G401 (cell line): ENCODE measurements around the gene ZNHIT2. TPM values are rescaled to one million over a fixed set of nuclear protein-coding genes. Genes with fewer than 3 reads are reported as not detected.
"Not testable (repeated sequence)": the region's sequence is repeated elsewhere in the genome, so short reads cannot be mapped to it uniquely, and the experiment has no call there.

Source experiments
- DNase-seq: peaks from one replicate; pipeline ENCODE4 v3.0.0-alpha.2; 2015; ENCODE audit warnings: low spot score
- in situ Hi-C: cut with HindIII; loops from 2 replicates; pipeline ENCODE4 v1.10.0; 2016; ENCODE audit warnings: low sequenced_read_pairs, mixed read lengths
- total RNA-seq: library from RNA; depleted of rRNA; stranded (reverse); fragments of >200 nt; shearing (Covaris generic); gene quantifications from 2 replicates; pipeline ENCODE4 v1.2.3, GENCODE V29; 2014

ZNHIT2 gene
- total RNA-seq, 1 experiment from 2014 or later = 21.0 TPM

GRCh38 chr11:65121865-65122696 lies 4.6 kb upstream of the ZNHIT2 start, which contains the start of the genes FAU and MRPL49:
FAU (minus strand) TSS chr11:65122134; CDS start chr11:65121813, 321 bp downstream.
MRPL49 (plus strand) TSS chr11:65122321; CDS start chr11:65122347, 26 bp downstream.
- DNase-seq = peak; percentile 99
- in situ Hi-C loops = no loop called here

- in situ Hi-C loops = no loop called here
- DNase-seq = no peak
Measured at GRCh38 chr11:65121447-65121864, 4.0 kb upstream of the ZNHIT2 start.

GRCh38 chr11:65120831-65121230 lies 3.3 kb upstream of the ZNHIT2 start:
- no peak for DNase-seq
- in situ Hi-C loops = no loop called here

- in situ Hi-C loops = no loop called here
- DNase-seq = no peak
Measured at GRCh38 chr11:65119670-65119995, 2.1 kb upstream of the ZNHIT2 start.

GRCh38 chr11:65118891-65119669 lies 1.6 kb upstream of the ZNHIT2 start:
- DNase-seq, in situ Hi-C loops: not testable (repeated sequence)

GRCh38 chr11:65118097-65118837 lies 766 bp upstream of the ZNHIT2 start:
- no peak for DNase-seq
- in situ Hi-C loops = no loop called here

- DNase-seq = no peak
- in situ Hi-C loops = no loop called here
Measured at GRCh38 chr11:65116370-65117205, 913 bp downstream of the ZNHIT2 start.

GRCh38 chr11:65115361-65116082 lies 2.0 kb downstream of the ZNHIT2 start:
- no peak for DNase-seq

GRCh38 chr11:65114538-65115171 lies 2.8 kb downstream of the ZNHIT2 start:
- DNase-seq = no peak
- in situ Hi-C loops = no loop called here

More at GRCh38 chr11:65115361-65116082, 2.0 kb downstream of the ZNHIT2 start:
- in situ Hi-C loops = no loop called here

- in situ Hi-C loops = no loop called here
- no peak for DNase-seq
Measured at GRCh38 chr11:65113839-65114238, 3.7 kb downstream of the ZNHIT2 start.

- DNase-seq = no peak
- in situ Hi-C loops = no loop called here
Measured at GRCh38 chr11:65113361-65113756, 4.1 kb downstream of the ZNHIT2 start.

- peak; percentile 49 for DNase-seq
- in situ Hi-C loops = no loop called here
Measured at GRCh38 chr11:65112546-65113360, 4.7 kb downstream of the ZNHIT2 start.

- in situ Hi-C loops = no loop called here
- DNase-seq = peak; percentile 99
Measured at GRCh38 chr11:65111744-65112545, 5.6 kb downstream of the ZNHIT2 start, which contains the start of gene TM7SF2. TM7SF2 (plus strand) TSS chr11:65111872; CDS start chr11:65112016, 144 bp downstream.

GRCh38 chr11:65111159-65111743 lies 6.2 kb downstream of the ZNHIT2 start:
- in situ Hi-C loops = no loop called here
- DNase-seq = no peak

- DNase-seq = peak; percentile 87
- in situ Hi-C loops = no loop called here
Measured at GRCh38 chr11:65110354-65110861, 7.1 kb downstream of the ZNHIT2 start.
